Mesothelial cell of epicardium (in vitro differentiated cells): Measurements from ENCODE around the gene PAAF1. TPM values are rescaled to one million over a fixed set of nuclear protein-coding genes. Genes with fewer than 3 reads are reported as not detected.

Experiments used
- DNase-seq, 2 experiments: peaks; one replicate each; pipeline ENCODE4 v3.0.0; 2021; ENCODE audit warnings: low spot score in 2 of 2; ENCODE audit not compliant: unreplicated experiment in 2 of 2
- H3K27ac Mint-ChIP-seq: 2 replicates; pipeline ENCODE4 v1.8.0; 2021; ENCODE audit warnings: mixed read lengths
- H3K27me3 Mint-ChIP-seq: 2 replicates; pipeline ENCODE4 v1.8.0; 2021; ENCODE audit warnings: low read depth, mixed read lengths
- H3K36me3 Mint-ChIP-seq: 2 replicates; pipeline ENCODE4 v1.8.0; 2021; ENCODE audit warnings: mixed read lengths
- H3K4me1 Mint-ChIP-seq: 2 replicates; pipeline ENCODE4 v1.8.0; 2021; ENCODE audit warnings: mixed read lengths
- H3K4me3 Mint-ChIP-seq: 2 replicates; pipeline ENCODE4 v1.8.0; 2021; ENCODE audit warnings: mild to moderate bottlenecking, moderate library complexity, mixed read lengths
- H3K9me3 Mint-ChIP-seq: 2 replicates; pipeline ENCODE4 v1.8.0; 2021; ENCODE audit warnings: mixed read lengths
- CTCF ChIP-seq: fragments of 200-600 bp; sonication (generic); IDR thresholded peaks from one replicate; pipeline ENCODE4 v1.5.0; 2021; ENCODE audit warnings: antibody characterized with exemption; ENCODE audit not compliant: unreplicated experiment
- total RNA-seq: library from RNA; stranded (reverse); gene quantifications from 3 replicates; pipeline ENCODE4 v1.2.1, GENCODE V29; 2021

PAAF1 gene
- total RNA-seq, 1 donor from 2014 or later: 34.6 TPM

DNA sequence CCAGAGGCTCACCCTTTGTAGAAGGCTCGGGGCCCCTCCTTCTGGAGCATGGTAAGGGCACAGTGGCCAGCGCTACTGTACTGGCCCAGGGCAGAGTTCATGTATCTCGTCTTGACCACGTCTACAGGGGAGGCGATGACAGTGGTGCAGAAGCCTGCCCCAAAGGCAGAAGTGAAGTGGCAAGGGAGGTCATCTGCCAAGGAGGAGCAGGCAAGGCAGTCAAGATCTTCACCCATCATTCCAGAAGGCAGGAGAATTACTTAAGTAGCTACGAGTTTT is 98.6 kb downstream of the PAAF1 start:
- no peak for TF ChIP-seq CTCF
- no peak overlapping the region for H3K27ac Mint-ChIP-seq
- H3K36me3 Mint-ChIP-seq: peaks cover 20% of the 10 kb centered on the region
- H3K27me3 Mint-ChIP-seq: no peaks in the 10 kb centered on the region
- DNase-seq: no peak
- no peak overlapping the region for H3K4me3 Mint-ChIP-seq
- no peaks in the 10 kb centered on the region for H3K9me3 Mint-ChIP-seq
- peaks cover 2% of the 10 kb centered on the region for H3K4me1 Mint-ChIP-seq

GRCh38 chr11:73976451-73977151 is 99.8 kb downstream of the PAAF1 start:
- peaks cover 20% of the 10 kb centered on the region for H3K36me3 Mint-ChIP-seq

GRCh38 chr11:73977856-73978519 is 101.2 kb downstream of the PAAF1 start:
- Mint-ChIP-seq H3K36me3 (peaks cover 20% of the 10 kb centered on the region), H3K9me3 (no peaks in the 10 kb centered on the region), H3K27me3 (peaks cover 6% of the 10 kb centered on the region), H3K4me1 (peaks cover 18% of the 10 kb centered on the region), H3K4me3 (no peak overlapping the region), H3K27ac (no peak overlapping the region)
- TF ChIP-seq CTCF: no peak
- DNase-seq: no peak

More at GRCh38 chr11:73976451-73977151, 99.8 kb downstream of the PAAF1 start:
- peaks cover 7% of the 10 kb centered on the region for H3K4me1 Mint-ChIP-seq
- DNase-seq: no peak
- H3K27ac Mint-ChIP-seq: no peak overlapping the region
- TF ChIP-seq CTCF: no peak
- H3K27me3 Mint-ChIP-seq: no peaks in the 10 kb centered on the region
- H3K9me3 Mint-ChIP-seq: no peaks in the 10 kb centered on the region
- H3K4me3 Mint-ChIP-seq: no peak overlapping the region

- no peak overlapping the region for H3K27ac Mint-ChIP-seq
- peaks cover 20% of the 10 kb centered on the region for H3K36me3 Mint-ChIP-seq
- H3K27me3 Mint-ChIP-seq: peaks cover 6% of the 10 kb centered on the region
- peaks cover 23% of the 10 kb centered on the region for H3K4me1 Mint-ChIP-seq
- H3K9me3 Mint-ChIP-seq: no peaks in the 10 kb centered on the region
- no peak overlapping the region for H3K4me3 Mint-ChIP-seq
- DNase-seq: no peak
- no peak for TF ChIP-seq CTCF
Observed at GRCh38 chr11:73978576-73979086, 101.8 kb downstream of the PAAF1 start.

- H3K9me3 Mint-ChIP-seq: no peaks in the 10 kb centered on the region
- H3K27me3 Mint-ChIP-seq: peaks cover 8% of the 10 kb centered on the region
- DNase-seq: no peak
- no peak overlapping the region for H3K4me3 Mint-ChIP-seq
- H3K36me3 Mint-ChIP-seq: peaks cover 18% of the 10 kb centered on the region
- no peak overlapping the region for H3K27ac Mint-ChIP-seq
- H3K4me1 Mint-ChIP-seq: peaks cover 25% of the 10 kb centered on the region
- no peak for TF ChIP-seq CTCF
Observed at GRCh38 chr11:73980001-73980961, 103.5 kb downstream of the PAAF1 start.

Other genes with a start within 250 kb of the PAAF1 start
- gene PLEKHB1, start 230.4 kb upstream of the PAAF1 start, total RNA-seq: 6.1 to 9.0 TPM (median 8.0 TPM) in 3 replicates
- gene RAB6A, start 115.9 kb upstream of the PAAF1 start, total RNA-seq: 66.3 to 74.8 TPM (median 68.4 TPM) in 3 replicates
- 25.2 to 29.3 TPM (median 27.0 TPM) in 3 replicates for gene MRPL48, start 89.1 kb upstream of the PAAF1 start, total RNA-seq
- 61.3 to 64.0 TPM (median 63.1 TPM) in 3 replicates for gene COA4, start 153 bp upstream of the PAAF1 start, total RNA-seq
- gene DNAJB13, start 74.0 kb downstream of the PAAF1 start, total RNA-seq: 0.59 to 0.75 TPM (median 0.60 TPM) in 3 replicates
- 27.1 to 31.5 TPM (median 27.7 TPM) in 3 replicates for gene UCP2, start 105.8 kb downstream of the PAAF1 start, total RNA-seq
- 4.1 to 5.8 TPM (median 4.5 TPM) in 3 replicates for gene UCP3, start 132.1 kb downstream of the PAAF1 start, total RNA-seq